Measurements from ENCODE around the gene GPR4.

The GPR4 gene

DNA sequence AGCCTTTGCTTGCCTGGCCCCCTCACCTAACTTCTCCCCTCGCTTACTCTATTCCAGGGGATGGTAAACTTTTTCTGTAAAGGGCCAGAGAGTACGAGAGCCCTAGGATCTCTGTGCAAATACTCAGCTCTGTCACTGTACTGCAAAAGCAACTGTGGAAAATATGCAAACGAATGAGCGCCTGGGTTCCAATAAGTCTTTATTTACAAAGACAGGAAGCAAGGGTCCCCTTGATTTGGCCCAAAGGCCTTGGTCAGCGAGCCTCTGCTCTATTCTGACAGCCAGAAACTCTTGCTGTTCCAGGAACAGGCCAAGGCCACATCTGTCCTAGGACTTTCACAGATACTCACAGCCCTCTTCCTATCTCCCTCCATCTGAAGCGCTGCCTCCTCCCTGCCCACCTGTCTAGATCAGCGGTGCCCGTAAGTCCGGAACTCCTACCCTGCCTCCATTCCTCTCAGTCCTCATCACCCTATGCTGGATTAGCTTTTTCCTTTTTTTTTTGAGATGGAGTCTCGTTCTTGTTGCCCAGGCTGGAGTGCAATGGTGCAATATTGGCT is 54.7 kb downstream of the GPR4 start:
- DNase-seq, result no peak

DNA sequence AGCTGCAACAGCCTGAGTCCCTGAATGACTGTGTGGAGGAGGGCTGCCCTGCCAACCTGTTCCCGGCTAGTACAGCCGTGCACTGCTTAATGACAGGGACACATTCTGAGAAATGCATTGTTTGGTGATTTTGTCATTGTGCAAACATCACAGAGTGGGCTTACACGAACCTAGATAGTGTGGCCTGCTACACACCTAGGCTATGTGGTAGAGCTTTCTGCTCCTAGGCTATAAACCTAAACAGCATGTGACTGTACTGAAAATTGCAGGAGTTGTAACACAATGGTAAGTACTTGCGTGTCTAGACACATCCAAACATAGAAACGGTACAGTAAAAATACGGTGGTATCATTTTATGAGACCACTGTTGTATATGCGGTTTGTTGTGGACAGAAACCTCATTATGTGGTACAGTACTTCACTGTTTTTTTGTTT is 59.8 kb downstream of the GPR4 start:
- DNase-seq, result no peak
